Stimulated activated CD4-positive, alpha-beta T cell treated with anti-CD3 and anti-CD28 coated beads, Interleukin-1b, Interleukin-23, amount 100 ng/mL, for 48 hours (primary cell): Measurements from ENCODE around the gene NRXN2.

ENCODE experiments used
- DNase-seq: peaks from one replicate; pipeline ENCODE4 v3.0.0-alpha.2; 2020

NRXN2 gene

DNA sequence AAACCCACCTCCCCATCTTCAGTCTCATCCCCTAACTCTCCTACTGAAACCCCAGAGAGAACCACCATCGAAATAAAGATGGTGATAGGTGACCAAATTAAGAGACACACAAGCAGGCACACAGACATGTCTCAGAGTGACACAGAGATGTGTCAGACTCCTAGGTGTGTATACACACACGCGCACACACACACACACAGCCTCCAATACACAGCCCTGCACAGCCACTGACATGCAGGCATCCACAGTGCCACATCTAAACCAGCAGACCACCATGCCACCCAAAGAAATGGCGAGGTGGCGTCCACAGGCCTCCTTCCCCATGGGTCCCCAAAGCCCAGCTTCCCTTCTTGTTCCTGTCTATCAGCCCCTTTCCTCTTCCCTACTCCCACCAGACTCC is 27.4 kb downstream of the NRXN2 start:
- DNase-seq = no peak

DNA sequence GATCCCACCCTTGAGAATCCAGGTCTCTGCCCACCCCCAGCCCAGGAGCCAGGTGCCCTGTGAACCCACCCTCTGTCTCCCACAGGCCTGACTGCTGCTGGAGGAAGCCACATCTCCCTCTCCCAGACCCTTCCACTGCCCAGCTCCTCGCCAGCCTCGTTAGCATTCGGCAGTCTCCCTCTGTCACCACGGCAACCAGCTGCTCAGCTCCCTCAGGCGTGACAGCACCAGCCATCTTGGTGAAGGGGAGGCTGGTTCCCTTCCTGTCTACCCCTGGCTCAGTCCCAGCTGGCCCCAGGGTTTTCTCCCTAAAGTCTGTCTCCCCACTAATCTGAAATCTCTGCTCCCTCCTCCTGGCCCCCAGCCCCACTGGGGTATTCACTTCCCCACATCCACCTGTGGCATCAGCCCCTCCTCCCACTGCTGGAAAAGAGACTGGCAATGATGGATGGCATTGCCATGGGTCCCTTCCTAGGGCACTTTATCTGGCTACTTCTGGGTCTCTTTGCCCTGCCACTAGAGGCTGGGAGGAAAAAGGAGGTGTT is 28.1 kb downstream of the NRXN2 start:
- no peak for DNase-seq

DNA sequence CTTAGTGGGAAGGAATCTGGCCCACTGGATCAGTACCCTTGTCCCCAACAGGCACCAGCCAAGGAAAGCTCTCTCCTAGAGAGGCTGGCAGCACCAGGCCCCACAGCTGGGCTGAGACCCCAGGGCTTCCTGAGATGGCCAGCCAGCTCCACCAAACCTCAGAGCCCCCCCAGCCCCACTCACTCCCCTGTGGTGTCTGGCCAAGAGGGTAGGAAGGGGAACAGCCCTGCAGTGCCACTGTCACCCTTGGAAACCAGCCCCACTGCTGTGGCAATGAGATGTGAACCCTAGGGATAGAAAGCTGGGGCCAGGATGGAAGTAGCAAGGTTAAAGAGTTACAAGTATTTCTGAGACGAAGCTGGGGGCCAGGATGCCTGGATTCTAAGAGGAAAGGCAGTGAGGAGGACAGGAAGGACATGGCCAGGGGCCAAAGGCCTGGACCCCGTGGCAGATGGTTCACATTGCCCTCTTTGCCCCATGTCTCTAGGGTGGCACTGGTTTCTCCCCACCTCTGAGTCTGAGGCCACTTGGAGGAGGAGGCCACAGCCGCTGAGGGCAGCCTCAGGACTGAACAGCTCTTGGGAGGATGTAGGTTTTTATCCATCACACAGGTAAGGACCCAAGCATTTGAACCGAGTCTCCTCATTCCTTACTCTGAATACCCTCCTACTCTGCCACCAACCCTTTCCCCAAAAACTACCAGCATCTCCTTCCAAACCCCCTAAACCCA is 28.8 kb downstream of the NRXN2 start:
- DNase-seq = no peak

DNA sequence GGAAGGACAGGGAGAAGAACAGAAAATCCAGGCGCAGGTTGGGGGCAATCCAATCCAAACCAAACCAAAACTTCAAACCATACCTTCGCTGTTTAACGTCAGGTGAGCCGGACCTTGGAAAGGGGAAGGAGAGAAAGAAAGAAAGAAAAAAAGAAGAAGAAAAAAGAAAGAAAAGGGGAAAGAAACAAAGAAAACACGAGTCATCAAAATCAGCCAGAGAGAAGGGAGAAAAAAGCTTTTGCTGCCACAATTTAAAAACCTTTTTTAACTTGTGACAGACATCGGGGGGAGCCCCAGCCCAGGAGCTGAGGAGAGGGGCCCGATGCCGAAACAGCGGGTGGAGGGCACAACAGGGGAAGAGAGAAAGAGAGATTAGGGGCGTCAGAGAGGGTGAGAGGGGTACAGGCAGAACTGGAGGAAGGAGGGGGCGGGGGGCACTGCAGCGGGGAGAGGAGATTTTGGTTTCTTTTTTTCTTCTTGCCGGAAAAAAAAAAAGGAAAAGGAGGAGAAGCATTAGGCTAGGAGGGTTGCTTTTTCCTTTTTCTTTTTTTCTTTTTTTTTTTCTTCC is 30.1 kb downstream of the NRXN2 start:
- DNase-seq = no peak

DNA sequence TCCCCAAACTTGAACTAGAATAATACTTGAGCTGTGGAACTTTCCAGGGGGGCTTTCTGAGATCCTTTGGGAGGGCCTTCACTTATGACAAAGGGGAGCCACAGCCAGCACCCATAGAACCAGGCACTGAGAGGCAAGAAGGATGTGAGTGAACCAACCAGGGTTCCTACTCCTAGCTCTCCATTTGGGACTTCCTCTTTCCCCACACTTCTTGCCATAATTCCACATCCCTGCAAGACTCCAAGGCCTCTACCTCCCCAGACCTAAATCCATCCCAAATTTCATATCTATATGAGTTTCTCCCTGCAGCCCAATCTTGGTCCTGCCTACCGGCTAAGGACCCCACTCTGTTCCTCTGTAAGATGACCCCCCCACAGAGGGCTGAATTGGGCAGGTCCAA is 31.5 kb downstream of the NRXN2 start:
- DNase-seq = no peak

DNA sequence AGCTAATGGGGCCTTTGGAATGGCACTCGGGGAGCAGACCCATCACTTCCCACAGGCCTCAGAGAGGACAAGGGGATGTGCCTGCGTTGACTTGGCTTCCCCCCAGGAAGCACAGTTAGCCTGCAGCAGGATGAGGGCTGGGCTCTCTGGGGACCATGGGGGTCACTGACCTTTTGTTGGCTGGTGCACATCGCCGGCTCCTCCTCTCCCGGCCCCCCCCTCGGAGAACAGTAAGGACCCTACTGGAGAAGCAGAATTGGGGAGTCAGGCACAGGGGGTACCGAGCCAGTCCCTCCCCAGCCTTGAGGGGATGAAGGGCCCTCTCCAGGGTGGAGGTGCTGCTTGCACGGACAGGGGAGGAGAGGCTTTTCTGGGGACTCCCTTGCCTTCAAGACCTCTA is 32.8 kb downstream of the NRXN2 start:
- DNase-seq = no peak

DNA sequence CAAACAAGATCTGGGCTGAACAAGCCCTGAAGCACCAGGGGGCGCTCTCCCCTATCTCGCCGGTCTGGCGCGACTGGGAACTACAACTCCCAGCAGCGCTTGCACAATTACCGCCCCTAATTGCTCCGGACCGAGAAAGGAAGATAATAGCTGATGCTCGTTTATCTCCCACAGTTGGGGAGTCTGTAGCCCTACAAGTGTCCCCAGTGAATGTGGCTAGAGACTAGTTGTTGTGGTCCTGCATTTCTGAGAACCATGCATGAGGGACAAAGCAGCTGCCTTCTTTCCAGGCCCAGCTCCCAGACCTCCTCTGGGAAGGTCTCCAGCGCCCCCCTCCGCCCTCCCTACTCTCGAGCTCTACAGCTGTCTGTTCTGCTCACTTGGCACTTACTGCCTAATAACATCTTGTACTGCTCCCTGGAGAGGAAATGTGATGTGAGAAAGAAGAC is 34.4 kb downstream of the NRXN2 start:
- DNase-seq = peak; percentile 87

DNA sequence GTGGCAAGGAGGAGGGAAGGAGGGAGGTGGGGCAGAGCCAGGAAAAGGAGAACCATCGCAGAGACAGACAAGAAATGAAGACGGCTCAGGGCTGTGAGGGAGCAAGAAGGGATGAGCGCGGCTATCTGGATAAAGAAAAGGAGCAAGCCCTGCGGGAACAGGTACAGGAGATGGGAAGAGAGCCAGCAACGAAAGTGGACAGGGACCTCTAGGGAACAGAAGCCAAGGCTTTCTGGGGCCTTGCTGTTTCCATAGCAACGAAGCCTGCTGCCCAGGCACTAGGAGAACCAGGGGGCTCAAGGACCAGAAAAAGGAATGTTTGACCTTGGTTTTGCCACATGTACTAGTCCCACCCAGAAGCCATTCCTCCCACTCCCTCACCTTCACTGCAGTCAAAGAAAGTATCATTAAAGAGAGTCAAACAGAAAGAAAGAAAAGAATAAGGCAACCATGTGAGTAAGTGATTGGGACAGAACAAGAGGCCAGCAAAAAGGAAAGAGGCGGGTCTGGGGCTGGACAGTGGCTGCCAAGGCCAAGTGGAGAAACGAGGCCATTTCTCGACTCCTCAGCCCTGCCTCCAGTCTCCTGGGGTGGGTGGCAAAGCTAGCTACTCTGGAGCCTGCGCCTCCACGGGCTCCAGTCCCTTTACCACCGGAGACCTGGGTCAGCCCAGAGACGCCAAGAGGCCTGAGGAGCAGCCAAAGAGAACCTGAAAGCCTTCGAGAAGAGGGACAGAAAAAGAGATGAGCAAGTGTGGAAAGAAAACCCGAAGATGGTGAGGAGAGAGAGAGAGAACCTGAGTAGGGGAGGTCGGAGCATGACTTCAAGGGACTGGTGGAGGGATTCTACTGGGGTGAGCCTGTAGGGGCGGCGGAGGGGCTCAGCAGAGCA is 35.1 kb downstream of the NRXN2 start:
- DNase-seq = no peak

DNA sequence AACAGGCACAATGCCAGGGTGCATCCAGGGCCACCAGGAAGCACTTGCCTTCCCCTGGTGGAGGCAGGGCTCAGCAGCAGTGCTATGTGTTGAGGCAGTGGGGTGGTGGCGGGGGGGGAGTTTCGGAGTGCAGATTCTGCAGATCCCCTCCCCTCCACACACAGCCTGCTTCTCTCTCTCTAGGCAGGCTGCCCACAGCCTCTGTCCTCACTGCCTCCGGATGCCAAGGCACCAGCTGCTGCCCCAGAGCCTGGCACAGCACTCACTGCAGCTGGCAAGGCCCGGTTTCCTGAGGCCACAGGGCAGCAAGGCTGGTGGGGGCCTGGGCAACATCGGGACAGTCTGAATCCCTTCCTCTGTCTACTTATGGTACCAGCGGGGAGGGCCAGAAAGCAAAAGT is 35.8 kb downstream of the NRXN2 start:
- DNase-seq = no peak

DNA sequence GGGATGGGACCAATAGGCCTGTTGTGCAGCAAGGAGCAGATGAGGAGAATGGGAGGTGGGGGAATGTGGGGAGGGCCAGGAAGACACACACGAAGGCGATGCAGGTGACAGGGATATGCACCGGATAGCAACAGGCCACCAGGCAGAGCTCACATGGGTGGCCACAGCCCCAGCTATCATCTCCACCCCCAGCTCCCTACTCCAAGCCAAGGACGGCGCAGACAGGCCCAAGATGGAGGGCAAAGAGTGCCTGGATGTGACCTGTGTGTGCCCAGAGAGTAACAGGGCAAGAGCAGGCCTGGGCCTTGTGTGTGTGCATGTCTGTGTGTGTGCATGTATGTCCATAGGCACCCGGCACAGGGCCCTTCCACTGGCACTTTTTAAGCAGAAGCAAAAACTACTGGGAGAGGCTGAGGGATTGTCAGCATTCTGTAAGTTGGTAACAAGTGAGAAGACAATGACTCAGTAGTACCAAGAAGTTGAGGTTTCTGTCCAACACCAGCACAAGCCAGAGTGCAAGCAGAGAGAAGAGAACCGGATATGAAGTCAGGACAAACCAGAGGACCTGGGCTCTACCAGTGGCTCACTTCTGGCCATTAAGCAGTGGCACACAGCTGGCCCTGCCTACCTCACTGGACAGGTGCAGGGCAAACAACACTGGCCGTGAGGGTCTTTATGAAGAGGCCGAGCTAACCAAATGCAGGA is 36.4 kb downstream of the NRXN2 start:
- DNase-seq = no peak

DNA sequence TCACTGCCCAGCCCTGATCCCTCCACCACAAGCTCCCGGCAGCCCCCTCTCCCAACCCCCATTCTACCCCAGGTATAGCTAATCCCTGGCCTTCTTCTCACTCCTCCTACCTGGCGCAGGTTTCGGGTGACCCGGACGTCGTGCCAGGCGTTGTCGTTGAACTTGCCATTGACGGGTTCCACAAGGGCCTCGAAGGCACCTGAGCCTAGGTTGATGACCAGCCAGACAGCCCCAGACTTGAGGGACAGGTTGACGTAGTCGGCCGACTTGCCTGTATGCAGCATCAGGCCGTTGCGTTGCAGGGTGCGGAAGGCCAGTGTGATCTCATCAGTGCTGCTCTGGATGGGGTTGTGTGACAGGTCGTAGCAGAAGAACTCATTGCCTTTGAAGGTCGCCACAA is 37.5 kb downstream of the NRXN2 start:
- no peak for DNase-seq

DNA sequence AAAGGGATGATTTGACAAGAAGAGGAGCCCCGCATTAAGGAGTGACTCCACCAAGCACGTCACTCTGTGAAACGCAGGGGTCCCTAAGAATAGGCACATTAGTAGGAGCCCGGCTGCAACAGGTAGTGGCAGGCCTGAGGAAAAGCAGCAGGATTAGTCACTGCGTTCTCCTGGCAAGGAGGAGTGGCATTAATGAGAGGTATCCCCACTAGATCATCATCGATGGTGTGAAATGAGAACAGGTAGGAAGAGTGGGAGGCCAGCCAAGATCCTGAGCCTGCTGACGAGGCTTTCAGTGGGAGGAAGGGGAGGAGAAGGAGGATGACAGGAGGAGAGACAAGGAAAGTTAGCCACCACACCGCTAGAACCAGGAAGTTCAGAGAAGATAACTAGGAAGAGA is 38.6 kb downstream of the NRXN2 start:
- no peak for DNase-seq

DNA sequence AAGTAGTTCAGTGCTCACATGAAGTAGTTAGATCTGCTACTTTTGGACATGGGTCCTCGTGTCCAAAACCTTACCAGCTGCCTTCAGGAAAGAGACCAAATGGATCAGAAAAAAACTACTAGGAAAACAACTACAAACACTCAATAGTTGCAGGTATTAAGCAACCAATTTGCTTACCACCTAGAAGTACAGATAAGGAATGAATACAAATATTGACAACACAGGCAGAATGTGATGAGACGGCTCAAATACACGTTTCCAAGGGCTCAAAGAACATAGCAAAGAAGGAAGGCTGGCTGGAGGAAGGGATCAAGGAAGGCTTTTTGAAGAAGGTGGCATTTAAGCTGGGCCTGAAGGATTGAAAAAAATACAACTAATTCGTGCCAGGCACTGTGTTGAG is 41.8 kb downstream of the NRXN2 start:
- no peak for DNase-seq

DNA sequence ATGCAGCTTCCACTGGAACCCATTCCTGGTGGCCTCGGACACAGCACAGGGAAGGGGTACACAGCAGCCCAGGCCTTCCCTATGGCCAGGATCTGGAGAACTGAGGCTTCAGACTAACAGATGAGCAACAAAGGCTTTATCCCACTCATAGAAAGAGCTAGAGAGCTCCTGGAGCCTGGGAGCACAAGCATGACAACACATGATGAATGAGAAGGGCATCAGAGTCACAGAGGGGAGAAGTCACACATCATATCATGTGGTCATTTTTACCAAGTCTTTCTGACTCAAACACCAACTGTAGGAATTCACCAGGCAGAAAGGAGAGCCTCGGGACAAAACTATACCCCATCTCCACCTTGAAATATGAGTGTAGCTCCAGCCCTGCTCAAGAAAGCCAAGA is 43.2 kb downstream of the NRXN2 start:
- DNase-seq = no peak

DNA sequence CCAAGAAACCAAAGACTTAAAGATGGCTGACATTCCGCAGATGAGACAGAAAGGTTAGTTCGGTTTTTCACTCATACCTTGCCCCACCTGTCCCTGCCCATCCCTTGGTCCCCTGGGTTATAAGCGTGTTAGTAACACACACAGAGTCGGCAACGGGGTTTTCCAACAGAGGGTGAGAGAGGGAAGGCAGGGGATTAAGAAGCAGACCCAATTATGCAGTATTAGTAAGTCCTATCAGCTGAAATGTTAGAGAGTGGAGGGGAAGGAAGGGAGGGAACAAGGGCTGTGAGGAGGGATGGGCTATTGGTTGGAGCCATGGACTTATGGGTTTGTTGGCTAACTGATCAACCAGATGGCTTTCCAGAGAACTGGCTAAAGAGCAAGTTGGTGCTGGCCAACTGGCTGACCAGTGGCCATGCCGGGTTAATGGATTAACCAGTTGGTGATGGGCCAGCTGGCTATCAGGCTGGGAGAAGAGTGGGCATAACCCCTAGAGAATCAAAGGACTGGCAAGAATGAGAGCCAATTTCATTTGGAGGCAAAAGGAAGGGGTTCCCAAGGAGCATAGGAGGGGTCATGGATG is 45.5 kb downstream of the NRXN2 start:
- no peak for DNase-seq

DNA sequence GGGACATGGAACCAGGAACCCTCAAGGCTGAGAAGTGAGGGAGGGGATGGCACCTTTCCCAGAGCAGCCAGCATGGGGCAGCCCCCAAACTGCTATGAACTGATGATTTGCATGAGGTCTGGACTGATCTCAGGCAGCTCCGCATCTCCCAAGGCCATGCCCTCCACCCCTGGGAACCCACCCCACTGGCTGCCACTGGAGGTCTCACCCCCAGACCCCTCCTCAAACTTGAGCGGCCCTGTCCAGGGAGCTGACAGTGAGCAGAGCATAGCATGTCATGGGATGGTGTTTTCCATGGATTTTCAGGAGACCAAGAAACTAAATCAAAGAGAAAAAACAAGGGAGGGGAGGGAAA is 46.8 kb downstream of the NRXN2 start:
- DNase-seq = no peak

DNA sequence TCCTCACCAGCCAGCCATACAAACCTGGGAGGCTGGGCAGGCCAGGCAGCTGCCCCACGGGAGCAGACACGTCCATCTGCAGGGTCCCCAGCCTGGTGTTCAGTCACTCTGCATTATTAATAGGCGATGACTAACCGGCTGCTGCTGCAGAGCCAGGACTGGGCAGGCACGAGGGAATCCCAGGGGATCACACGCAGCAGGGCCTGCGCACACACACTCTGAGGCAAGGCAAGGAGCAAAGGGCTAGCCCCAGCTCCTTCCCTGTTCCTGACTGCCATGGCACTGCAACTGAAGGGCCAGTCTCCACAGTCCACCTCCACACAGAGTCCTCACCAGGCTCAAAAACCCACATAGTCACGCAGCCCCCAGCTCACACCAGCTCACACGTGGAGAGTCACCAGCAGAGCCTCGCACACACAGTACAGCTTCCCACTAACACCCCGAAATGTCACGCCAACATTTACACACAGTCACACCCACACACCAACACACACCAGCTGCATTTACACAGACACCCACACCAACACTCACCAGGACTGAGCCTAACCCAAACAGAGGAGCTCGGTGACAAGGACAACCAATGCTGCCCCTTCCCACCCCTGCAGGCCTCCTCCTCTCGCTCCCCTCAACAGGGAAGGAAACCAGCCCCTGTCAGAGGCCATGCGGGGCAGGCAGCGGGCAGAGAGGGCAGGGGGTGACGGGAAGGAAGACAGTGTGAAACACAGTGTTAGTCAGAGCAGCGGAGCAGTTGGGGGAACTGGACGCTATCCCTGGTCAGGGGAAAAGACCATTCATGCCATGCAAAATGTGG is 47.3 kb downstream of the NRXN2 start:
- DNase-seq = no peak

DNA sequence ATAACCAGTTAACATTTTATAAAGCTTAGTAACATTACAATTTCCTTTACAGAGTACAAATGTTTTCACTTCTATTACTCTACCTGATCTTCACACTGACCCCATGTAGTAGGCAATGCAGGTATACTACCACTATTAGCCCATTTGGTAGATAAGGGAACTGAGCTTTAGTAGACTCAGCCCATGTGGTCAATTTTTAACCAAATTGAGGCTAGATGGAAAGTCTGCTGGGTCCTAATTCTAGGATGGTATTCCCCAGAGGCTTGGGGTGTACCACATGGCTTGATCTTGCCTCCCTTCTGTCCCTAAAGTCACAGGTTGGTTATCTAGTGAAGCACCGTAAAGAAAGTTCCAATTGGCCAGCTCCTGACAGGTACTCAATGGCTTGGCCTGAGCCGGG is 48.2 kb downstream of the NRXN2 start:
- DNase-seq = no peak

DNA sequence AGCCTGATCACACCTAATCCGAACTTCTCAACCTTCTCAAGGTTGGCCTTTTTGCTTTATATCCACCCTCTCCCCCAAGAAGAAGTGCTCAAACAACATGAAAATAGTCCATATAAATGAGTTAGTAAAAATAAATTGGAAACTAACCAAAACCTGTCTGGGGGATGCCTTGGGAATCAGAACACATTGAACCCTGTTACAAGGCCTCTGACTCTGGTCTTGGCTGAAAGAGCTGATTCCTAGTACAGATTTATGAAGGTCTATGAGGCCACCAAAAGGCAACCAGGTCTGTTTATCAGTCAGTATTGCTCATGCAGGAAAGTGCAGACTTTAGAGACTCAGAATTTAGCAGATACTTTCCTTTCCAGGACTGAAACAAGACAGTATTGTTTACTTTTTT is 49.7 kb downstream of the NRXN2 start:
- DNase-seq = no peak

DNA sequence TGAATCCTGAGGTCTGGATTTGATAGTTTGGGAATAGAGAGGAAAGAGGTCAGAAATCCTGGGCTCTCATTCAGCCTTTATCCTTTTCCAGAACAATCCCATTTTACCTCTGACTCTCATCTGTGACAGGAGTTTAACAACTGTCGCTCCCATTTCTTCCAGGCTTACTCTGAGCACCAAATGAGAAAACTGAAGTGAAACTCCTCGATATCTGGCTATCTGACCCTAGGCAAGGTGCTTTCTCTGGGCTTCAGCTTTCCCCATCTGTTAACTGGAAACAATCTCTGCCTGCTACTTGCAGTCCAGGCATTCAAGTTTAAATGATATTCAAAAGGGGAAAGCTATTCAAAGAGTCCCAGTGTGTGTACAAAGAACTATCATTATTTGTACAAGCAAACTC is 50.1 kb downstream of the NRXN2 start:
- DNase-seq = no peak

DNA sequence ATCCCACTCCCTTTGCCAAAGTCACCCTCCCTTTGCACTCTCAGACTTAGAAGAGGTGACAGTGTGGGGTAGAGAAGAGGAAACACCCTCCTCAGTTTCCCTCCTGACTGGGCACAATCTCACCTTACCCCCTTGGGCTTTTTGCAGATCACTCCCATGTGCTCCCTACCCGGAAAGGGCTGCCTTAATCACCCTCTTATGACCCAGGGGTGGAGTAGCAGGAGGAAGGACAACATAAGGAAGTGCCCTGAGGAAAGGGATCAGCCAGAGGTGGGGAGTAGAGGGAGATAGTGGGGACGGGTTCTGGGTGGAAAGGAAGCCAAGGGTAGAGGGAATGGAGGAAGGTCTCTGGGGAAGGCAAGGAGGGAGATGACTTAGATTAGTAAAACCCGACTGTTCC is 52.0 kb downstream of the NRXN2 start:
- no peak for DNase-seq

DNA sequence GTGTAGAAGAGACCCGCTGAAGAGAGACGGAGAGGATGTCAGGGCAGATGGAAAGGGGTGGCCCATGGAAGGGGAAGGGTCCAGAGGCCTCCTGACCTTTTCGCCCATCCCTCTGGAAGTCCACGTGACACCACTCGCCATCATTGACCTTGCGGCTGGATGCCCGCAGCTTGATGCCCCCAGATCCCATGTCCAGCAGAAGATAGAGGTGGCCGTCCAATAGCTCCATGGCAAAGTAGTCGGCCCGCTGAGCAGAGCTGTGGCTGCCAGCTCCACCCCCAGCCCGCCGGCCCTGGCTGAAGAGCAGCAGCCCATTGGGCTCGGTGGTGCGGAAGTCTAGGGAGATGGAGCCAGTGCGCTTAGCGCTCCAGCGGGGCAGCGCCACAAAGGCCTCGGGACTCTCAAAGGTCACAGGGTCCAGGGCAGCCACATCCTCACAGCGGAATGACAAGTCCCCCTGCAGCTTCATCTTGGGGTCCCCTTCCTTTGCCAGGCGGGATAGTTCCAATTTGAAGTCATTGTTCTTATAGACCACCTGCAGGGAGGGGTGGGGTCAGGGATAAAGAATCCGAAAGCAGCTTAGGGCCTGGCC is 55.7 kb downstream of the NRXN2 start:
- DNase-seq = no peak
